Astrocyte (in vitro differentiated cells and primary cell): ENCODE data around the gene CADPS. TPM values are rescaled to one million over a fixed set of nuclear protein-coding genes. Genes with fewer than 3 reads are reported as not detected.

Experiments used
- DNase-seq: peaks from one replicate; pipeline ENCODE4 v3.0.0-alpha.2; 2010; ENCODE audit warnings: low read depth
- FAIRE-seq: peaks from 2 replicates; lab custom pipeline; 2011; peaks lifted over from hg19 to GRCh38; lab: Jason Lieb, UNC
- H2AFZ ChIP-seq: 2 replicates; pipeline ENCODE4 v1.6.0; 2012; ENCODE audit warnings: low read depth, low read length, inconsistent platforms
- H3K27ac ChIP-seq: 2 replicates; pipeline ENCODE4 v1.5.1; 2011; ENCODE audit warnings: low read depth, low read length, inconsistent platforms
- H3K27me3 ChIP-seq: 2 replicates; pipeline ENCODE4 v1.6.0; 2011; ENCODE audit warnings: low read length, inconsistent platforms; ENCODE audit not compliant: insufficient read depth
- H3K36me3 ChIP-seq: 2 replicates; pipeline ENCODE4 v1.5.1; 2011; ENCODE audit warnings: low read length, inconsistent platforms; ENCODE audit not compliant: insufficient read depth
- H3K4me1 ChIP-seq: 2 replicates; pipeline ENCODE4 v1.5.1; 2011; ENCODE audit warnings: low read length, inconsistent platforms; ENCODE audit not compliant: insufficient read depth
- H3K4me2 ChIP-seq: 2 replicates; pipeline ENCODE4 v1.6.0; 2012; ENCODE audit warnings: low read length, inconsistent platforms
- H3K4me3 ChIP-seq: 2 replicates; pipeline ENCODE4 v1.5.1; 2011; ENCODE audit warnings: low read depth, mild to moderate bottlenecking, low read length, inconsistent platforms; ENCODE audit not compliant: insufficient read depth
- H3K79me2 ChIP-seq: 2 replicates; pipeline ENCODE4 v1.6.0; 2012; ENCODE audit warnings: mild to moderate bottlenecking, low read length, inconsistent platforms; ENCODE audit not compliant: insufficient read depth
- H3K9ac ChIP-seq: 2 replicates; pipeline ENCODE4 v1.6.0; 2012; ENCODE audit warnings: mild to moderate bottlenecking, low read length, inconsistent platforms
- H3K9me3 ChIP-seq: 2 replicates; pipeline ENCODE4 v1.5.1; 2012; ENCODE audit warnings: low read depth, mild to moderate bottlenecking, low read length, inconsistent platforms; ENCODE audit not compliant: insufficient read depth
- H4K20me1 ChIP-seq: 2 replicates; pipeline ENCODE4 v1.6.0; 2012; ENCODE audit warnings: low read length, inconsistent platforms; ENCODE audit not compliant: insufficient read depth
- H3K27ac Mint-ChIP-seq: one replicate; pipeline ENCODE4 v1.8.0; 2021; ENCODE audit warnings: mild to moderate bottlenecking, mixed read lengths; ENCODE audit not compliant: unreplicated experiment
- H3K27me3 Mint-ChIP-seq: one replicate; pipeline ENCODE4 v1.8.0; 2021; ENCODE audit warnings: low read depth, mixed read lengths; ENCODE audit not compliant: unreplicated experiment
- H3K36me3 Mint-ChIP-seq: one replicate; pipeline ENCODE4 v1.8.0; 2021; ENCODE audit warnings: low read depth, mixed read lengths; ENCODE audit not compliant: unreplicated experiment
- H3K4me1 Mint-ChIP-seq: one replicate; pipeline ENCODE4 v1.8.0; 2021; ENCODE audit warnings: low read depth, mixed read lengths; ENCODE audit not compliant: unreplicated experiment
- H3K4me3 Mint-ChIP-seq: one replicate; pipeline ENCODE4 v1.8.0; 2021; ENCODE audit warnings: mild to moderate bottlenecking, moderate library complexity, mixed read lengths; ENCODE audit not compliant: unreplicated experiment
- H3K9me3 Mint-ChIP-seq: one replicate; pipeline ENCODE4 v1.8.0; 2021; ENCODE audit warnings: mild to moderate bottlenecking, mixed read lengths; ENCODE audit not compliant: unreplicated experiment
- CTCF ChIP-seq: IDR thresholded peaks from 2 replicates; pipeline ENCODE4 v1.5.1; 2011; ENCODE audit warnings: low read depth, mild to moderate bottlenecking, inconsistent platforms, low read length, moderate library complexity; ENCODE audit not compliant: insufficient read depth
- EZH2 ChIP-seq: IDR thresholded peaks from 2 replicates; pipeline ENCODE4 v1.6.1; 2012; ENCODE audit warnings: mild to moderate bottlenecking, low read length, inconsistent platforms; ENCODE audit not compliant: insufficient read depth
- total RNA-seq: library from RNA; stranded (reverse); gene quantifications from 2 replicates; pipeline ENCODE4 v1.2.1, GENCODE V29; 2021

The CADPS gene
- total RNA-seq, 1 donor from 2014 or later: 5.4 TPM

- Mint-ChIP-seq H3K4me3 (no peak overlapping the region), H3K4me1 (no peaks in the 10 kb centered on the region), H3K36me3 (no peaks in the 10 kb centered on the region), H3K9me3 (no peaks in the 10 kb centered on the region), H3K27me3 (peaks cover 2% of the 10 kb centered on the region), H3K27ac (no peak overlapping the region)
- no peaks in the 10 kb centered on the region for H3K4me1 ChIP-seq
- no peaks in the 10 kb centered on the region for H4K20me1 ChIP-seq
- no peak overlapping the region for H2AFZ ChIP-seq
- no peak for TF ChIP-seq CTCF
- TF ChIP-seq EZH2: no peak
- no peaks in the 10 kb centered on the region for H3K27me3 ChIP-seq
- no peak overlapping the region for H3K27ac ChIP-seq
- no peaks in the 10 kb centered on the region for H3K79me2 ChIP-seq
- H3K4me2 ChIP-seq: no peak overlapping the region
- H3K9ac ChIP-seq: no peak overlapping the region
- H3K9me3 ChIP-seq: no peaks in the 10 kb centered on the region
- no peak overlapping the region for H3K4me3 ChIP-seq
- FAIRE-seq (no peak), DNase-seq (no peak)
- no peaks in the 10 kb centered on the region for H3K36me3 ChIP-seq
These were observed 371.7 kb downstream of the CADPS start for GRCh38 chr3:62503516-62503915.

GRCh38 chr3:62502315-62503300 lies 372.6 kb downstream of the CADPS start:
- Histone ChIP-seq H3K4me2 (no peak overlapping the region), H3K36me3 (no peaks in the 10 kb centered on the region), H4K20me1 (no peaks in the 10 kb centered on the region), H3K9ac (no peak overlapping the region), H3K79me2 (no peaks in the 10 kb centered on the region), H2AFZ (no peak overlapping the region), H3K4me3 (no peak overlapping the region), H3K4me1 (no peaks in the 10 kb centered on the region), H3K27me3 (no peaks in the 10 kb centered on the region), H3K9me3 (no peaks in the 10 kb centered on the region), H3K27ac (no peak overlapping the region)
- TF ChIP-seq EZH2 (no peak), CTCF (no peak)
- FAIRE-seq: no peak
- H3K4me3 Mint-ChIP-seq: no peak overlapping the region
- no peaks in the 10 kb centered on the region for H3K4me1 Mint-ChIP-seq
- H3K36me3 Mint-ChIP-seq: no peaks in the 10 kb centered on the region
- no peaks in the 10 kb centered on the region for H3K9me3 Mint-ChIP-seq
- H3K27me3 Mint-ChIP-seq: no peaks in the 10 kb centered on the region
- DNase-seq: no peak
- H3K27ac Mint-ChIP-seq: no peak overlapping the region

GRCh38 chr3:62501289-62501668 lies 373.9 kb downstream of the CADPS start:
- H3K27me3 Mint-ChIP-seq: no peaks in the 10 kb centered on the region

More at GRCh38 chr3:62501289-62501668, 373.9 kb downstream of the CADPS start:
- Mint-ChIP-seq H3K36me3 (no peaks in the 10 kb centered on the region), H3K27ac (no peak overlapping the region), H3K4me3 (no peak overlapping the region), H3K4me1 (no peaks in the 10 kb centered on the region), H3K9me3 (no peaks in the 10 kb centered on the region)
- Histone ChIP-seq H3K27me3 (no peaks in the 10 kb centered on the region), H2AFZ (no peak overlapping the region), H3K4me3 (no peak overlapping the region), H3K79me2 (no peaks in the 10 kb centered on the region), H4K20me1 (no peaks in the 10 kb centered on the region), H3K4me2 (no peak overlapping the region), H3K9me3 (no peaks in the 10 kb centered on the region), H3K9ac (no peak overlapping the region), H3K36me3 (no peaks in the 10 kb centered on the region), H3K27ac (no peak overlapping the region), H3K4me1 (no peaks in the 10 kb centered on the region)
- FAIRE-seq (no peak), DNase-seq (no peak)
- no peak for TF ChIP-seq EZH2
- TF ChIP-seq CTCF: no peak
